HepG2 (cell line): ENCODE data around the gene SPTBN4. TPM values are rescaled to one million over a fixed set of nuclear protein-coding genes. Genes with fewer than 3 reads are reported as not detected.

Experiments used
- ATAC-seq: fragments of 200-7000 bp; cut with Tn5 transposase; 3 replicates; pipeline ENCODE4 v1.9.1; 2020; ENCODE audit warnings: mild to moderate bottlenecking, moderate library complexity
- BruUV-seq: library from RNA; stranded (reverse); fragments of 400-500 nt; replicated peaks from 2 replicates; lab custom pipeline; 2021; lab: Mats Ljungman, UMichigan
- CTCF ChIA-PET: fragments of 300-600 bp; formaldehyde crosslinking; extraction: SDS; loops from one replicate; lab custom pipeline; 2021; ENCODE audit warnings: low total read pairs, inconsistent platforms, low intra/inter-chr PET ratio; lab: Yijun Ruan, JAX
- POLR2A ChIA-PET: fragments of 350-600 bp; sonication (Branson Sonifier 250); formaldehyde crosslinking; loops from one replicate; lab custom pipeline; 2020; ENCODE audit warnings: antibody characterized with exemption, inconsistent platforms; lab: Yijun Ruan, JAX
- DNase-seq: peaks from one replicate; pipeline ENCODE4 v3.0.0-alpha.2; 2015; ENCODE audit warnings: low spot score
- FAIRE-seq: peaks from 3 replicates; lab custom pipeline; 2011; peaks lifted over from hg19 to GRCh38; lab: Jason Lieb, UNC
- H2AFZ ChIP-seq: one replicate; pipeline ENCODE4 v1.6.1; 2011; ENCODE audit warnings: low read length, inconsistent platforms
- H3K27ac ChIP-seq: fragments of 300-600 bp; 3 replicates; pipeline ENCODE4 v1.8.0; 2011; ENCODE audit warnings: mixed run types, mild to moderate bottlenecking, mixed read lengths, low read length, inconsistent platforms; ENCODE audit not compliant: insufficient read depth; ENCODE audit errors: extremely low read length
- H3K27me3 ChIP-seq, 2 experiments: fragments of 200-600 bp in 1 of 2; 2 replicates in 1 of 2; 3 replicates in 1 of 2; pipeline versions ENCODE4 v1.6.0 to v1.8.0; 2011; ENCODE audit warnings: low read length in 2 of 2, mild to moderate bottlenecking in 2 of 2, moderate library complexity in 2 of 2, inconsistent platforms in 1 of 2; ENCODE audit not compliant: insufficient read depth in 2 of 2, control insufficient read depth in 1 of 2
- H3K36me3 ChIP-seq, 2 experiments: fragments of 200-600 bp in 1 of 2; replicated peaks in 1 of 2; 2 replicates in 1 of 2; 3 replicates in 1 of 2; pipeline versions ENCODE4 v1.5.1 to v1.8.0; 2011; ENCODE audit warnings: low read length in 2 of 2, inconsistent platforms in 1 of 2; ENCODE audit not compliant: insufficient read depth in 2 of 2, control insufficient read depth in 1 of 2
- H3K4me1 ChIP-seq: 2 replicates; pipeline ENCODE4 v1.5.1; 2012; ENCODE audit warnings: low read length, inconsistent platforms; ENCODE audit not compliant: insufficient read depth
- H3K4me2 ChIP-seq: 2 replicates; pipeline ENCODE4 v1.6.0; 2011; ENCODE audit warnings: low read depth, low read length, inconsistent platforms
- H3K4me3 ChIP-seq, 3 experiments: fragments of 200-600 bp in 1 of 3; sonication (generic), shearing (Covaris generic) in 1 of 3; replicated peaks in 1 of 3; 2 replicates each; pipeline ENCODE4 v1.5.1; 2011 to 2016; ENCODE audit warnings: low read length in 3 of 3, inconsistent platforms in 2 of 3, low read depth in 2 of 3, mild to moderate bottlenecking in 2 of 3, control low read depth in 1 of 3, mixed read lengths in 1 of 3; ENCODE audit not compliant: insufficient read depth in 1 of 3
- H3K79me2 ChIP-seq: one replicate; pipeline ENCODE4 v1.6.1; 2011; ENCODE audit warnings: low read length, inconsistent platforms; ENCODE audit not compliant: insufficient read depth
- H3K9ac ChIP-seq: 2 replicates; pipeline ENCODE4 v1.6.0; 2011; ENCODE audit warnings: mild to moderate bottlenecking, low read depth, low read length, inconsistent platforms; ENCODE audit not compliant: insufficient read depth
- H3K9me3 ChIP-seq: 2 replicates; pipeline ENCODE4 v1.5.1; 2012; ENCODE audit warnings: mild to moderate bottlenecking, low read length
- H4K20me1 ChIP-seq: 2 replicates; pipeline ENCODE4 v1.6.0; 2011; ENCODE audit warnings: inconsistent platforms, mild to moderate bottlenecking, low read length, moderate library complexity; ENCODE audit not compliant: insufficient read depth
- ATF7 ChIP-seq, 2 experiments: fragments of 450-650 bp in 1 of 2; sonication (generic) in 1 of 2; formaldehyde crosslinking in 1 of 2; IDR thresholded peaks; 2 replicates each; pipeline versions ENCODE4 v1.4.0 to v1.6.1; 2016 to 2020; ENCODE audit warnings: antibody characterized with exemption in 1 of 2, mild to moderate bottlenecking in 1 of 2, missing genetic modification reagents in 1 of 2
- MTA1 ChIP-seq: sonication (generic); formaldehyde crosslinking; IDR thresholded peaks from 2 replicates; pipeline ENCODE4 v1.4.0; 2020; ENCODE audit warnings: missing genetic modification reagents, mild to moderate bottlenecking, borderline replicate concordance
- WGBS: methylation state at CpG from one replicate; pipeline ENCODE4 v1.1.6; 2017; ENCODE audit warnings: low lambda C conversion rate; 5-methylcytosine and 5-hydroxymethylcytosine counted together
- in situ Hi-C: cut with HindIII; loops from 2 replicates; pipeline ENCODE4 v1.10.0; 2017; ENCODE audit warnings: low pct_unique_long_range_greater_than_20kb; ENCODE audit not compliant: extremely low pct_ligation_motif_present
- intact Hi-C: fragments of 100-400 bp; cut with micrococcal nuclease; formaldehyde crosslinking; loops from one replicate; pipeline ENCODE4 v1.10.0; 2022; ENCODE audit not compliant: unreplicated experiment
- polyA plus RNA-seq, 8 experiments: library from polyadenylated mRNA; depleted of rRNA in 3 of 8; stranded (reverse) in 7 of 8; unstranded in 1 of 8; fragments of >200 nt; fragmentation: Illumina TruSeq in 4 of 8; extraction: Trizol in 4 of 8; gene quantifications; 2 replicates each; pipeline versions ENCODE4 v1.2.1 to v1.2.3, GENCODE V29; 2011 to 2016; ENCODE audit warnings: low read depth in 4 of 8, missing spikeins in 1 of 8, mixed read lengths in 1 of 8; ENCODE audit not compliant: insufficient read depth in 1 of 8
- total RNA-seq, 5 experiments: library from RNA; depleted of rRNA; stranded (reverse); fragments of >200 nt; fragmentation: Illumina TruSeq; extraction: Trizol; gene quantifications; 2 replicates each; pipeline ENCODE4 v1.2.3, GENCODE V29; 2016; ENCODE audit warnings: low read depth in 1 of 5
- TF ChIP-seq, protein P1 (sequence below), 2 experiments: fragments of 450-650 bp in 1 of 2; sonication (generic) in 1 of 2; formaldehyde crosslinking in 1 of 2; IDR thresholded peaks; 2 replicates each; pipeline versions ENCODE4 v1.6.1 to v1.8.0; 2016 to 2022; ENCODE audit warnings: antibody characterized with exemption in 1 of 2, mild to moderate bottlenecking in 1 of 2, missing genetic modification reagents in 1 of 2
- TF ChIP-seq, protein P2 (sequence below): IDR thresholded peaks from 2 replicates; pipeline ENCODE4 v1.6.1; 2016; ENCODE audit warnings: control low read depth

SPTBN4 gene
- total and polyA plus RNA-seq, 2 of the 13 experiments (the other 11 are each of a cell fraction or from before 2014, with no cell fraction given) = 0.11 TPM

DNA sequence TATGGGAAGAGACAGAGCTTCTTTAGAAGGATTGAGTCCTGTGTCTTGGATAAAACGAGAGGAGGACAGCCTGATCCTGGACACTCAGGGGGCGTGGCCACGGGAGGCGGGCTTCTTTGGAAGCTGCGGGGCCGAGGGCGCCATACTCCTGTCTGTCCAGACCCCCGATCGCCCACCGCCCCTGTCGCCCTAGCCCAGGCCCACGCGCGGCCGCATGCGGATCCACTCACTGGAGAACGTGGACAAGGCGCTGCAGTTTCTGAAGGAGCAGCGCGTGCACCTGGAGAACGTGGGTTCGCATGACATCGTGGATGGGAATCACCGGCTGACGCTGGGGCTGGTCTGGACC lies 23.1 kb downstream of the SPTBN4 start (continued):
- TF ChIP-seq, protein P1, sequence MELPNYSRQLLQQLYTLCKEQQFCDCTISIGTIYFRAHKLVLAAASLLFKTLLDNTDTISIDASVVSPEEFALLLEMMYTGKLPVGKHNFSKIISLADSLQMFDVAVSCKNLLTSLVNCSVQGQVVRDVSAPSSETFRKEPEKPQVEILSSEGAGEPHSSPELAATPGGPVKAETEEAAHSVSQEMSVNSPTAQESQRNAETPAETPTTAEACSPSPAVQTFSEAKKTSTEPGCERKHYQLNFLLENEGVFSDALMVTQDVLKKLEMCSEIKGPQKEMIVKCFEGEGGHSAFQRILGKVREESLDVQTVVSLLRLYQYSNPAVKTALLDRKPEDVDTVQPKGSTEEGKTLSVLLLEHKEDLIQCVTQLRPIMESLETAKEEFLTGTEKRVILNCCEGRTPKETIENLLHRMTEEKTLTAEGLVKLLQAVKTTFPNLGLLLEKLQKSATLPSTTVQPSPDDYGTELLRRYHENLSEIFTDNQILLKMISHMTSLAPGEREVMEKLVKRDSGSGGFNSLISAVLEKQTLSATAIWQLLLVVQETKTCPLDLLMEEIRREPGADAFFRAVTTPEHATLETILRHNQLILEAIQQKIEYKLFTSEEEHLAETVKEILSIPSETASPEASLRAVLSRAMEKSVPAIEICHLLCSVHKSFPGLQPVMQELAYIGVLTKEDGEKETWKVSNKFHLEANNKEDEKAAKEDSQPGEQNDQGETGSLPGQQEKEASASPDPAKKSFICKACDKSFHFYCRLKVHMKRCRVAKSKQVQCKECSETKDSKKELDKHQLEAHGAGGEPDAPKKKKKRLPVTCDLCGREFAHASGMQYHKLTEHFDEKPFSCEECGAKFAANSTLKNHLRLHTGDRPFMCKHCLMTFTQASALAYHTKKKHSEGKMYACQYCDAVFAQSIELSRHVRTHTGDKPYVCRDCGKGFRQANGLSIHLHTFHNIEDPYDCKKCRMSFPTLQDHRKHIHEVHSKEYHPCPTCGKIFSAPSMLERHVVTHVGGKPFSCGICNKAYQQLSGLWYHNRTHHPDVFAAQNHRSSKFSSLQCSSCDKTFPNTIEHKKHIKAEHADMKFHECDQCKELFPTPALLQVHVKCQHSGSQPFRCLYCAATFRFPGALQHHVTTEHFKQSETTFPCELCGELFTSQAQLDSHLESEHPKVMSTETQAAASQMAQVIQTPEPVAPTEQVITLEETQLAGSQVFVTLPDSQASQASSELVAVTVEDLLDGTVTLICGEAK (IDR thresholded peaks at IDR 0.05) = no peak
- TF ChIP-seq, protein P1 (CRISPR knock-in tag; IDR thresholded peaks at IDR 0.05) = no peak
- TF ChIP-seq MTA1 (CRISPR knock-in tag) = no peak

DNA sequence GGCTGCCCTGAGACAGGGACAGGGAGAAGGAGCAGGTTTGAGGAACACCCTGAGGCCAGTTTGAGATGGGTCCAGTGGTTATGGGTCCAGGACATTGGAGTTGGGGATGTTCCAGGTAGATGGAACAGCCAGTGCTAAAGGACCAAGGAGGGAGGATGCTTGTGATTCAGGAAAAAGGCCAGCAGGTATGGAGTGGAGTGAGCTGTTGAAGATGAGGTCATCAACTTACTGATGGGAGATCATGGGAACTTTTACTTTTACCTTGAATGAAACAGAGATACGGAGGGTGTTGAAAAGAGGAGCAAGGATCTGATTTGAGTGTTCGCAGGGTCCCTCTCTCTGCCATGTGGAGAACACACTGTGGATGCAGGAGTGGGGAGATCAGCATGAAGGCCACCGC lies 25.5 kb downstream of the SPTBN4 start:
- no peak overlapping the region for H3K4me3 ChIP-seq
- in situ Hi-C loops = no loop called here
- FAIRE-seq = no peak
- H3K79me2 ChIP-seq = no peaks in the 10 kb centered on the region
- TF ChIP-seq ATF7 (IDR thresholded peaks at IDR 0.05) = peak; percentile 90
- no peak for TF ChIP-seq ATF7 (CRISPR knock-in tag; IDR thresholded peaks at IDR 0.05)
- TF ChIP-seq, protein P2, sequence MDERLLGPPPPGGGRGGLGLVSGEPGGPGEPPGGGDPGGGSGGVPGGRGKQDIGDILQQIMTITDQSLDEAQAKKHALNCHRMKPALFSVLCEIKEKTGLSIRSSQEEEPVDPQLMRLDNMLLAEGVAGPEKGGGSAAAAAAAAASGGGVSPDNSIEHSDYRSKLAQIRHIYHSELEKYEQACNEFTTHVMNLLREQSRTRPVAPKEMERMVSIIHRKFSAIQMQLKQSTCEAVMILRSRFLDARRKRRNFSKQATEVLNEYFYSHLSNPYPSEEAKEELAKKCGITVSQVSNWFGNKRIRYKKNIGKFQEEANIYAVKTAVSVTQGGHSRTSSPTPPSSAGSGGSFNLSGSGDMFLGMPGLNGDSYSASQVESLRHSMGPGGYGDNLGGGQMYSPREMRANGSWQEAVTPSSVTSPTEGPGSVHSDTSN (CRISPR knock-in tag) = no peak
- H2AFZ ChIP-seq = no peak overlapping the region
- peaks cover 1 to 2% of the 10 kb centered on the region in 2 experiments; a peak in 1 of 5 replicates for H3K27me3 ChIP-seq
- ChIA-PET POLR2A (no interaction called here), CTCF (no interaction called here)
- no peaks in the 10 kb centered on the region for H3K36me3 ChIP-seq
- BruUV-seq = no TSS peak
- DNase-seq = no peak
- intact Hi-C loops = no loop called here
- 45% methylated on average over 3 of the region's 3 CpGs for WGBS
- H3K4me1 ChIP-seq = peaks cover 17% of the 10 kb centered on the region
- H3K9me3 ChIP-seq = no peaks in the 10 kb centered on the region
- no peaks in the 10 kb centered on the region for H4K20me1 ChIP-seq
- H3K4me2 ChIP-seq = no peak overlapping the region
- no peak overlapping the region for H3K27ac ChIP-seq
- no peak overlapping the region for H3K9ac ChIP-seq
- no peak for ATAC-seq
